Mesothelial cell of epicardium (in vitro differentiated cells): Measurements from ENCODE around the gene DCAF11. TPM values are rescaled to one million over a fixed set of nuclear protein-coding genes. Genes with fewer than 3 reads are reported as not detected.

Source experiments
- DNase-seq, 2 experiments: peaks; one replicate each; pipeline ENCODE4 v3.0.0; 2021; ENCODE audit warnings: low spot score in 2 of 2; ENCODE audit not compliant: unreplicated experiment in 2 of 2
- H3K27ac Mint-ChIP-seq: 2 replicates; pipeline ENCODE4 v1.8.0; 2021; ENCODE audit warnings: mixed read lengths
- H3K27me3 Mint-ChIP-seq: 2 replicates; pipeline ENCODE4 v1.8.0; 2021; ENCODE audit warnings: low read depth, mixed read lengths
- H3K36me3 Mint-ChIP-seq: 2 replicates; pipeline ENCODE4 v1.8.0; 2021; ENCODE audit warnings: mixed read lengths
- H3K4me1 Mint-ChIP-seq: 2 replicates; pipeline ENCODE4 v1.8.0; 2021; ENCODE audit warnings: mixed read lengths
- H3K4me3 Mint-ChIP-seq: 2 replicates; pipeline ENCODE4 v1.8.0; 2021; ENCODE audit warnings: mild to moderate bottlenecking, moderate library complexity, mixed read lengths
- H3K9me3 Mint-ChIP-seq: 2 replicates; pipeline ENCODE4 v1.8.0; 2021; ENCODE audit warnings: mixed read lengths
- total RNA-seq: library from RNA; stranded (reverse); gene quantifications from 3 replicates; pipeline ENCODE4 v1.2.1, GENCODE V29; 2021
- TF ChIP-seq, protein P1 (sequence below): fragments of 200-600 bp; sonication (generic); IDR thresholded peaks from one replicate; pipeline ENCODE4 v1.5.0; 2021; ENCODE audit warnings: antibody characterized with exemption; ENCODE audit not compliant: unreplicated experiment

DCAF11 gene
- total RNA-seq, 1 donor from 2014 or later, result 62.3 TPM

DNA sequence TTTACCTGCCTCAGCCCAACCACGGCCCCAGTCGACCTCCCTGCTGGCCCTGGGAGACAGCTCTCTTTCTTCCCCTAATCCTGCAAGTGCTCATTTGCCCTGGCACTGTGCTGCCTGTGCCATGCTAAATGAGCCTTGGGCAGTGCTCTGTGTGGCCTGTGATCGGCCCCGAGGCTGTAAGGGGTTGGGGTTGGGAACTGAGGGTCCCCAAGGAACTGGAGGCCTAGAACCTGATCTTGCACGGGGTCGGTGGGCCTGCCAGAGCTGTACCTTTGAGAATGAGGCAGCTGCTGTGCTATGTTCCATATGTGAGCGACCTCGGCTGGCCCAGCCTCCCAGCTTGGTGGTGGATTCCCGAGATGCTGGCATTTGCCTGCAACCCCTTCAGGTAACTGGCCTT lies 35.5 kb downstream of the DCAF11 start:
- TF ChIP-seq, protein P1, sequence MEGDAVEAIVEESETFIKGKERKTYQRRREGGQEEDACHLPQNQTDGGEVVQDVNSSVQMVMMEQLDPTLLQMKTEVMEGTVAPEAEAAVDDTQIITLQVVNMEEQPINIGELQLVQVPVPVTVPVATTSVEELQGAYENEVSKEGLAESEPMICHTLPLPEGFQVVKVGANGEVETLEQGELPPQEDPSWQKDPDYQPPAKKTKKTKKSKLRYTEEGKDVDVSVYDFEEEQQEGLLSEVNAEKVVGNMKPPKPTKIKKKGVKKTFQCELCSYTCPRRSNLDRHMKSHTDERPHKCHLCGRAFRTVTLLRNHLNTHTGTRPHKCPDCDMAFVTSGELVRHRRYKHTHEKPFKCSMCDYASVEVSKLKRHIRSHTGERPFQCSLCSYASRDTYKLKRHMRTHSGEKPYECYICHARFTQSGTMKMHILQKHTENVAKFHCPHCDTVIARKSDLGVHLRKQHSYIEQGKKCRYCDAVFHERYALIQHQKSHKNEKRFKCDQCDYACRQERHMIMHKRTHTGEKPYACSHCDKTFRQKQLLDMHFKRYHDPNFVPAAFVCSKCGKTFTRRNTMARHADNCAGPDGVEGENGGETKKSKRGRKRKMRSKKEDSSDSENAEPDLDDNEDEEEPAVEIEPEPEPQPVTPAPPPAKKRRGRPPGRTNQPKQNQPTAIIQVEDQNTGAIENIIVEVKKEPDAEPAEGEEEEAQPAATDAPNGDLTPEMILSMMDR, result no peak
- Mint-ChIP-seq H3K9me3 (no peaks in the 10 kb centered on the region), H3K36me3 (peaks cover 27% of the 10 kb centered on the region), H3K4me1 (peaks cover 27% of the 10 kb centered on the region), H3K27ac (no peak overlapping the region), H3K4me3 (no peak overlapping the region), H3K27me3 (no peaks in the 10 kb centered on the region)
- no peak for DNase-seq

DNA sequence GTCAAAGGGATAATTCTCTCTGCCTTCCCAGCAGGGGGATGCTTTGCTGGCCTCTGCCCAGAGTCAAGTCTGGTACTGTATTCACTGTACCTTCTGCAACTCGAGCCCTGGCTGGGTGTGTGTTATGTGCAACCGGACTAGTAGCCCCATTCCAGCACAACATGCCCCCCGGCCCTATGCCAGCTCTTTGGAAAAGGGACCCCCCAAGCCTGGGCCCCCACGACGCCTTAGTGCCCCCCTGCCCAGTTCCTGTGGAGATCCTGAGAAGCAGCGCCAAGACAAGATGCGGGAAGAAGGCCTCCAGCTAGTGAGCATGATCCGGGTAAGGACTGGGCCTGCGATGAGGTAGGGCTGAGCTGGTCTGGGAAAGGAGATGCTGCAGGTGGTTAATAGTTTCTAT lies 36.0 kb downstream of the DCAF11 start:
- H3K27ac Mint-ChIP-seq, result no peak overlapping the region
- no peaks in the 10 kb centered on the region for H3K27me3 Mint-ChIP-seq
- H3K36me3 Mint-ChIP-seq, result peaks cover 28% of the 10 kb centered on the region
- DNase-seq, result no peak
- H3K4me1 Mint-ChIP-seq, result peaks cover 22% of the 10 kb centered on the region
- H3K9me3 Mint-ChIP-seq, result no peaks in the 10 kb centered on the region
- no peak overlapping the region for H3K4me3 Mint-ChIP-seq
- TF ChIP-seq, protein P1, result no peak

DNA sequence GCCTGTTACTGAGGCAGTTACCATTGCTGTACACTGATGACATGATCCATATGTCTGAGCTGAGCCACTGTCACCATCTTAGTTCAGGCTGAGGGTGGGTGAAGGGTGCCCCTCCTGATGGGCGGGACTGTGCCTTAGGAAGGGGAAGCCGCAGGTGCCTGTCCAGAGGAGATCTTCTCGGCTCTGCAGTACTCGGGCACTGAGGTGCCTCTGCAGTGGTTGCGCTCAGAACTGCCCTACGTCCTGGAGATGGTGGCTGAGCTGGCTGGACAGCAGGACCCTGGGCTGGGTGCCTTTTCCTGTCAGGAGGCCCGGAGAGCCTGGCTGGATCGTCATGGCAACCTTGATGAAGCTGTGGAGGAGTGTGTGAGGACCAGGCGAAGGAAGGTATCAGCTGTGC lies 36.4 kb downstream of the DCAF11 start:
- H3K27ac Mint-ChIP-seq, result no peak overlapping the region
- no peaks in the 10 kb centered on the region for H3K9me3 Mint-ChIP-seq
- TF ChIP-seq, protein P1, result no peak
- H3K4me1 Mint-ChIP-seq, result peaks cover 18% of the 10 kb centered on the region
- peaks cover 33% of the 10 kb centered on the region for H3K36me3 Mint-ChIP-seq
- no peaks in the 10 kb centered on the region for H3K27me3 Mint-ChIP-seq
- no peak for DNase-seq
- H3K4me3 Mint-ChIP-seq, result no peak overlapping the region

DNA sequence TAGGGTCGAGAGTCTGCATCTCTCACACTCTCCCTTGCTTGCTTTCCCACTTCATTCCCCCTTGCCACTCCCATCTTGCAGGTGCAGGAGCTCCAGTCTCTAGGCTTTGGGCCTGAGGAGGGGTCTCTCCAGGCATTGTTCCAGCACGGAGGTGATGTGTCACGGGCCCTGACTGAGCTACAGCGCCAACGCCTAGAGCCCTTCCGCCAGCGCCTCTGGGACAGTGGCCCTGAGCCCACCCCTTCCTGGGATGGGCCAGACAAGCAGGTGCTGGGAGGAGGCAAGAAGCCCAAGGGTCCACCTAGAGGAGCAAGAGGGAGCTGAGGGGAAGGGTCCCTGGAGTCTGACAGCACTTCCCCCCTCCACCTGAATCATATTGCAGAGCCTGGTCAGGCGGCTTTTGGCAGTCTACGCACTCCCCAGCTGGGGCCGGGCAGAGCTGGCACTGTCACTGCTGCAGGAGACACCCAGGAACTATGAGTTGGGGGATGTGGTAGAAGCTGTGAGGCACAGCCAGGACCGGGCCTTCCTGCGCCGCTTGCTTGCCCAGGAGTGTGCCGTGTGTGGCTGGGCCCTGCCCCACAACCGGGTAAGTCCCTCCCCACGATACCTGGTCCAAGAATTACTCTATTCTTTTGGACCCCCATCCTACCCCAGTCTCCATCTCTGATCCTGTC lies 37.0 kb downstream of the DCAF11 start:
- Mint-ChIP-seq H3K4me1 (peaks cover 14% of the 10 kb centered on the region), H3K9me3 (no peaks in the 10 kb centered on the region), H3K27ac (no peak overlapping the region), H3K27me3 (no peaks in the 10 kb centered on the region), H3K4me3 (no peak overlapping the region), H3K36me3 (peaks cover 33% of the 10 kb centered on the region)
- DNase-seq, result no peak
- TF ChIP-seq, protein P1, result no peak

DNA sequence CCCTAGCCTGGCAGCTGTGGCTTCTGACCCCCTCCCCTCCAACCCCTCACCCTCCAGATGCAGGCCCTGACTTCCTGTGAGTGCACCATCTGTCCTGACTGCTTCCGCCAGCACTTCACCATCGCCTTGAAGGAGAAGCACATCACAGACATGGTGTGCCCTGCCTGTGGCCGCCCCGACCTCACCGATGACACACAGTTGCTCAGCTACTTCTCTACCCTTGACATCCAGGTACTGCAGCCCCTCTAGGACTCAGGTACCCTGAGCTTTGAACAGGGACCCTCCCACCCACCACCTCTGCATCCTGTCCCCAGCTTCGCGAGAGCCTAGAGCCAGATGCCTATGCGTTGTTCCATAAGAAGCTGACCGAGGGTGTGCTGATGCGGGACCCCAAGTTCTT lies 40.5 kb downstream of the DCAF11 start:
- peaks cover 1% of the 10 kb centered on the region for H3K4me1 Mint-ChIP-seq

More for the DNA sequence above, 40.5 kb downstream of the DCAF11 start:
- Mint-ChIP-seq H3K27ac (no peak overlapping the region), H3K27me3 (no peaks in the 10 kb centered on the region), H3K36me3 (peaks cover 43% of the 10 kb centered on the region), H3K4me3 (no peak overlapping the region), H3K9me3 (no peaks in the 10 kb centered on the region)
- TF ChIP-seq, protein P1, result no peak
- no peak for DNase-seq
